ENCODE measurements around the gene KRT12.
A peak's percentile ranks its signal among the peaks of the same experiment; 100 is the strongest.

The KRT12 gene

GRCh38 chr17:40866838-40867237 is at the start of gene KRT12:
KRT12 (minus strand) TSS chr17:40867223; CDS start chr17:40867186, 37 bp downstream.
- no peak for DNase-seq

- no peak for DNase-seq
These were observed 49.3 kb upstream of the KRT12 start for GRCh38 chr17:40916366-40916765.

- no peak for DNase-seq
These were observed 48.8 kb upstream of the KRT12 start for GRCh38 chr17:40915721-40916256.

- DNase-seq, result no peak
These were observed 48.2 kb upstream of the KRT12 start for GRCh38 chr17:40915199-40915661.

GRCh38 chr17:40914075-40914855 is 47.2 kb upstream of the KRT12 start:
- DNase-seq, result no peak

- DNase-seq, result no peak
These were observed 45.6 kb upstream of the KRT12 start for GRCh38 chr17:40912486-40913210.

GRCh38 chr17:40910441-40910841 is 43.4 kb upstream of the KRT12 start:
- DNase-seq, result no peak

DNA sequence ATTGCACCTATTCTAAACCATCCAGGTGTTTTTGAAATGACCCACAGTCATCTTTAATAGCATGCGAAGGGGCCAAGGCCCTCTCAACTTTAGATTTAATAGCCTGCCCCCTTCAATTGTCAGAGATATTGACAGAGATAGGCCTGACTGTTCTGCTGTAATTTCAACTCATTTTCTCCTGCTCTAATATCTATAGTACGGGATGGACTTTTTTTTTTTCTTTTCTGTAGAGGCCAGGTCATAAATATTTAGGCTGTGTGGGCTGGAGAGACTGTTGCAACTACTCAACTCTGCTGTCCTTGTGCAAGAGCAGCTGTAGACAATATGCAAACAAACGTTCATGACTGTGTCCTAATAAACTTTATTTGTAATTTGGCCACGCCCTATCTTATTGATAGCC is 42.7 kb upstream of the KRT12 start:
- no peak for DNase-seq

- peak; percentile 79 for DNase-seq
These were observed 42.3 kb upstream of the KRT12 start for GRCh38 chr17:40909351-40909750.

GRCh38 chr17:40906613-40907012 is 39.6 kb upstream of the KRT12 start:
- no peak for DNase-seq

- no peak for DNase-seq
These were observed 38.3 kb upstream of the KRT12 start for GRCh38 chr17:40905370-40905769.

- no peak for DNase-seq
These were observed 36.3 kb upstream of the KRT12 start for GRCh38 chr17:40903129-40903847.

DNA sequence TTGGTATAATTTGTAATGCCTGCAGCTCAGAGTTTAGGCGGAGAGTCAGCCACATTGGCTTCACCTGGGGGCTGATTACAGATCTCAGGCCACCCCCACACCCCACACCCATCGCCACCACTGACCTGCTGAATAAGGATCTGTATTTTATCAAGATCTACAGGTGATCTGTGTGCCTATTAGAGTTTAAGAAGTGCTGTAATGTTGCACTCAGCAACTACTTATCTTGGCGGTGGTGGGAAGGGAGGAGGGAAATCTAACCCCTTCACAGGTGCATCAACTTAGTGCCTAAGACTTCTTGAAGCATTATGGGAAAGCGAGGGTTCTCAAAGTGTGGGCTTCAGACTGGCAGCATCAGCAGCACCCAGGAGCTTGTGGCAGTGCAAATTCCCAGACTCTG is 35.5 kb upstream of the KRT12 start:
- no peak for DNase-seq

DNA sequence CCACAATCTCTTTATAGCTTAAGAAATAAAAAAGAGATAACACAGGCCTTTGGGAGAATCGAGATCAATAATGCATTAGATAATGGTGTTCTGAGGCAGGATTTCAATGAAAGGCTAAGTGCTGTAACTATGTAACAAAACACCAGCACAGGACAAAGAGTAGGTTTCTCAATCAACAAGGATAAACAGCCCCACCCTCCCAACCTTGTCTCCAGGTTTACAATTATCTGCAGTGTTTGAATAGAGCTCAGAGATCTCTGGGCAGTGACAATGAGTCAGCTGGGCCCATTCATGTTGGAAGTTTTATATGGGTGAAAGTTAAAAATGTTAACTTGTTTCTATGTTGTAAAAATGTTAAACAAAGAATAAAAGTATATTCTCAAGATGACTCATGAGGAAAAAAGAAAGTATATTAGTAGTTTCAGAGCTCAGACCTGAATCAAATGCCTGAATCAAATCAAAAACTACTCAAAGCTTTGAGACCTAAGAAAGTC is 35.0 kb upstream of the KRT12 start:
- DNase-seq, result no peak

- no peak for DNase-seq
These were observed 33.9 kb upstream of the KRT12 start for GRCh38 chr17:40900809-40901356.

- DNase-seq, result no peak
These were observed 30.0 kb upstream of the KRT12 start for GRCh38 chr17:40896916-40897455.

- DNase-seq, result no peak
These were observed 28.2 kb upstream of the KRT12 start for GRCh38 chr17:40895106-40895730.

GRCh38 chr17:40888196-40888720 is 21.2 kb upstream of the KRT12 start:
- no peak for DNase-seq

- DNase-seq, result no peak
These were observed 19.1 kb upstream of the KRT12 start for GRCh38 chr17:40886090-40886489.

- no peak for DNase-seq
These were observed 17.9 kb upstream of the KRT12 start, which contains the start of gene KRT20 for GRCh38 chr17:40884708-40885512. KRT20 (minus strand) TSS chr17:40885242; CDS start chr17:40885185, 57 bp downstream.

Measured in CD4-positive, alpha-beta T cell treated with Interleukin-6 for 4 hours (primary cell).